ENCODE measurements around the gene AIF1. TPM values are rescaled to one million over a fixed set of nuclear protein-coding genes. Genes with fewer than 3 reads are reported as not detected.

The AIF1 gene
- total RNA-seq, 2 experiments from 2014 or later = 11.3 to 11.7 TPM

- H3K9me3 Mint-ChIP-seq = no peaks in the 10 kb centered on the region
- peaks cover 77% of the 10 kb centered on the region for H3K36me3 Mint-ChIP-seq (ENCODE audit: low read depth)
- H3K27me3 Mint-ChIP-seq = no peaks in the 10 kb centered on the region
- ChIA-PET CTCF (interaction anchor here (3.7 kb wide), 1 partner anchor 73 kb away, joined by 9 read pairs; no protein-coding TSS in a partner anchor), POLR2A (interaction anchor here (1.1 to 1.6 kb wide), 2 partner anchors 28 to 41 kb away, joined by 4 to 7 read pairs; partner anchors contain the start of genes BAG6 and GPANK1)
- H3K4me1 Mint-ChIP-seq = peaks cover 30% of the 10 kb centered on the region
- DNase-seq = no peak
- H3K4me3 Mint-ChIP-seq = no peak overlapping the region
- H3K27ac Mint-ChIP-seq = no peak overlapping the region
These were observed 9.0 kb downstream of the AIF1 start for GRCh38 chr6:31624070-31624469.

DNA sequence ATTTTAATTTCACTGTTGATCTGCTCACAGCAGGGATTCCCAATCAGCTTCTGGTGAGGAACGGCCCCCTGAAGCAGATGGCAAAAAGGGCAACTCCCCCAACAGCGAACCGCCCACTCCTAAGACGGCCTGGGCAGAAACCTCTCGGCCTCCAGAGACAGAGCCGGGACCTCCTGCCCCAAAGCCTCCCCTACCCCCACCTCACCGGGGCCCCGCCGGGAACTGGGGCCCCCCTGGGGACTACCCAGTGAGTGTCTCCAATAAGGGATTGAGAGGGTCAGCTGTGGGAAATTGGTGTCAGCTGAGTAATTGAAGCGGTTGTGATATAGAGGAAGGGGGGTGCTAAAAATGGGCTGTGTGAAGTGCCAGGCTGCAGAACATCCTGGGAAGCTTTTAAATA, 11.9 kb downstream of the AIF1 start:
- DNase-seq = no peak
- no peaks in the 10 kb centered on the region for H3K27me3 Mint-ChIP-seq
- H3K36me3 Mint-ChIP-seq (ENCODE audit: low read depth) = peaks cover 94% of the 10 kb centered on the region
- POLR2A ChIA-PET = interaction anchor here (1.0 to 2.3 kb wide), 2 partner anchors 12 to 26 kb away, joined by 3 to 14 read pairs; no protein-coding TSS in a partner anchor
- peaks cover 18% of the 10 kb centered on the region for H3K4me1 Mint-ChIP-seq
- CTCF ChIA-PET = no interaction called here
- no peaks in the 10 kb centered on the region for H3K9me3 Mint-ChIP-seq
- H3K27ac Mint-ChIP-seq = no peak overlapping the region
- H3K4me3 Mint-ChIP-seq = no peak overlapping the region

DNA sequence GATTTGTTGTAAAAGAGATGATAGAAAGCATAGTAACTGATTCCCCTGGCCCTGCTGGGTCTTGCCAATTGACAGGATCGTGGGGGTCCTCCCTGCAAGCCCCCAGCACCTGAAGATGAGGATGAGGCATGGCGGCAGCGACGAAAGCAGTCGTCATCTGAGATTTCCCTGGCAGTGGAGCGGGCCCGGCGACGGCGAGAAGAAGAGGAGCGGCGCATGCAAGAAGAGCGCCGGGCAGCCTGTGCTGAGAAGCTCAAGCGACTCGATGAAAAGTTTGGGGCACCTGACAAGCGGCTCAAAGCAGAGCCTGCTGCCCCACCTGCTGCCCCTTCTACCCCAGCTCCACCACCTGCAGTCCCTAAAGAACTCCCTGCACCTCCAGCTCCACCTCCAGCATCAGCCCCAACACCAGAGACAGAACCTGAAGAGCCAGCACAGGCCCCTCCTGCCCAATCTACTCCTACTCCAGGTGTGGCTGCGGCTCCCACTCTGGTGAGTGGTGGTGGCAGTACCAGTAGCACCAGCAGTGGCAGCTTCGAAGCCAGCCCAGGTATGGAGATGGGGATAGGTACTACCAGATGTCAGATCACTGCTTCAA, 12.8 kb downstream of the AIF1 start:
- no peak overlapping the region for H3K27ac Mint-ChIP-seq
- DNase-seq = no peak

GRCh38 chr6:31629014-31629413, 14.0 kb downstream of the AIF1 start:
- POLR2A ChIA-PET = interaction anchor here (1.1 to 1.3 kb wide), 2 partner anchors 15 to 23 kb away, joined by 3 to 5 read pairs; partner anchors contain the start of gene BAG6

More for the DNA sequence above, 12.8 kb downstream of the AIF1 start:
- Mint-ChIP-seq H3K4me3 (no peak overlapping the region), H3K4me1 (peaks cover 10% of the 10 kb centered on the region), H3K9me3 (no peaks in the 10 kb centered on the region), H3K36me3 (ENCODE audit: low read depth) (peaks cover 92% of the 10 kb centered on the region), H3K27me3 (no peaks in the 10 kb centered on the region)
- ChIA-PET POLR2A (interaction anchor here (0.8 to 2.3 kb wide), 3 partner anchors 11 to 25 kb away, joined by 3 to 14 read pairs (median 4); no protein-coding TSS in a partner anchor), CTCF (no interaction called here)

DNA sequence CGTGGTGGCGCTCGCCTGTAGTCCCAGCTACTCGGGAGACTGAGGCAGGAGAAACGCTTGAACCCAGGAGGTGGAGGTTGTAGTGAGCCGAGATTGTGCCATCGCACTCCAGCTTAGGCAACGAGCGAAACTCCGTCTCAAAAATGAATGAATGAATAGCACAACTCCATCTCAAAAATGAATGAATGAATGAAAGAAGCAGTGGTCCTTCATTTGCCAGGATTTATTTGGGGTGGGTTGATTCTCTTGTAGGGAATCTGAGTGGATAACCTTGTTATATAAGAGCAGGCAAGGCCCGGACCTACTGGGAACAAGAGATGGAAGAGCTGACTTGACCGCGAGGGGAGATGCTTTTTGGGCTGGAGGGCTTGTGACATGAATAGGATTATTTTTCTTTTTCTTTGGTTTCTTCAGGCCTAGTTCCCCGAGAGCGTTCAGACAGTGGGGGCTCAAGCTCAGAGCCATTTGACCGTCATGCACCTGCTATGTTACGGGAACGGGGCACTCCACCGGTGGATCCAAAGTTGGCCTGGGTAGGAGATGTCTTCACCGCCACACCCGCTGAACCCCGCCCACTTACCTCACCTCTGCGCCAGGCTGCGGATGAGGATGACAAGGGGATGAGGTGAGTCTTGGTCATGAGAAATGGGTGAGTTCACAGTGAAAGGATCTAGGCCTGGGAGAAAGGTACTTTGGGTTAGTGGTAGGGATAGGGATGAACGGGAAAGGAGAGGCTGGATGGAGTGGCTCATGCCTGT, 15.3 kb downstream of the AIF1 start:
- peaks cover 3% of the 10 kb centered on the region for H3K4me1 Mint-ChIP-seq
- no peak overlapping the region for H3K27ac Mint-ChIP-seq
- DNase-seq = no peak
- CTCF ChIA-PET = no interaction called here
- H3K27me3 Mint-ChIP-seq = no peaks in the 10 kb centered on the region
- peaks cover 89% of the 10 kb centered on the region for H3K36me3 Mint-ChIP-seq (ENCODE audit: low read depth)
- POLR2A ChIA-PET = interaction anchor here (1.1 to 1.4 kb wide), 3 partner anchors 9 to 22 kb away, joined by 3 to 5 read pairs (median 4); partner anchors contain the start of genes BAG6 and PRRC2A
- no peaks in the 10 kb centered on the region for H3K9me3 Mint-ChIP-seq
- no peak overlapping the region for H3K4me3 Mint-ChIP-seq

More at GRCh38 chr6:31629014-31629413, 14.0 kb downstream of the AIF1 start:
- Mint-ChIP-seq H3K9me3 (no peaks in the 10 kb centered on the region), H3K36me3 (ENCODE audit: low read depth) (peaks cover 92% of the 10 kb centered on the region), H3K27me3 (no peaks in the 10 kb centered on the region), H3K4me3 (no peak overlapping the region), H3K4me1 (peaks cover 3% of the 10 kb centered on the region), H3K27ac (no peak overlapping the region)
- CTCF ChIA-PET = no interaction called here
- no peak for DNase-seq

DNA sequence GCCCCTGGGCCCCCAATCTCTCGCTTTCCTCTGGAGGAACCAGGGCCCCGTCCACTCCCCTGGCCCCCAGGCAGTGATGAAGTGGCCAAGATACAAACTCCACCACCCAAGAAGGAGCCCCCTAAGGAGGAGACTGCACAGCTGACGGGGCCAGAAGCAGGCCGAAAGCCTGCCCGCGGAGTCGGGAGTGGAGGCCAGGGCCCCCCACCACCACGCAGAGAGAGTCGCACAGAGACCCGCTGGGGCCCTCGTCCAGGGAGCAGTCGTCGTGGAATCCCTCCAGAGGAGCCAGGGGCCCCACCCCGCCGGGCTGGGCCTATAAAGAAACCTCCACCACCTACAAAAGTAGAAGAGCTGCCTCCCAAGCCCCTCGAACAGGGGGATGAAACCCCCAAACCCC, 16.2 kb downstream of the AIF1 start:
- POLR2A ChIA-PET = interaction anchor here (1.4 kb wide), 1 partner anchor 10 kb away, joined by 4 read pairs; the partner anchor contains the start of gene PRRC2A
- H3K27ac Mint-ChIP-seq = no peak overlapping the region
- H3K9me3 Mint-ChIP-seq = no peaks in the 10 kb centered on the region

DNA sequence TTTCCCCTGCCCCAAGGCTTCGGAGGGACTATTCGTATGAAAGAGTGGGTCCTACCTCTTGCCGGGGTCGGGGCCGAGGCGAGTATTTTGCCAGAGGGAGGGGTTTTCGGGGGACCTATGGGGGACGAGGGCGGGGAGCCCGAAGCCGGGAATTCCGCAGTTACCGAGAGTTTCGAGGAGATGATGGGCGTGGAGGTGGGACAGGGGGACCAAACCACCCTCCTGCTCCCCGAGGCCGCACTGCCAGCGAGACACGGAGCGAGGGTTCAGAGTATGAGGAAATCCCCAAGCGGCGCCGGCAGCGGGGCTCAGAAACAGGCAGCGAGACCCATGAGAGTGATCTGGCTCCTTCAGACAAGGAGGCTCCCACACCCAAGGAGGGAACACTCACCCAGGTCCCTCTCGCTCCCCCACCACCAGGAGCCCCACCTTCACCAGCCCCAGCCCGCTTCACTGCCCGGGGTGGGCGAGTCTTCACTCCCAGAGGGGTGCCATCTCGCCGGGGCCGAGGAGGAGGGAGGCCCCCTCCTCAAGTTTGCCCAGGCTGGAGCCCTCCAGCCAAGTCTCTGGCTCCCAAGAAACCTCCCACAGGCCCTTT, 16.7 kb downstream of the AIF1 start:
- H3K4me1 Mint-ChIP-seq = no peaks in the 10 kb centered on the region
- H3K9me3 Mint-ChIP-seq = no peaks in the 10 kb centered on the region
- DNase-seq = no peak
- no peak overlapping the region for H3K4me3 Mint-ChIP-seq
- H3K27ac Mint-ChIP-seq = no peak overlapping the region
- H3K36me3 Mint-ChIP-seq (ENCODE audit: low read depth) = peaks cover 87% of the 10 kb centered on the region
- POLR2A ChIA-PET = no interaction called here
- no peaks in the 10 kb centered on the region for H3K27me3 Mint-ChIP-seq
- CTCF ChIA-PET = no interaction called here

More for the DNA sequence above, 16.2 kb downstream of the AIF1 start:
- Mint-ChIP-seq H3K4me3 (no peak overlapping the region), H3K4me1 (peaks cover 1% of the 10 kb centered on the region), H3K27me3 (no peaks in the 10 kb centered on the region), H3K36me3 (ENCODE audit: low read depth) (peaks cover 87% of the 10 kb centered on the region)
- CTCF ChIA-PET = no interaction called here
- DNase-seq = no peak

- ChIA-PET CTCF (no interaction called here), POLR2A (no interaction called here)
- Mint-ChIP-seq H3K36me3 (ENCODE audit: low read depth) (peaks cover 88% of the 10 kb centered on the region), H3K4me3 (no peak overlapping the region), H3K4me1 (no peaks in the 10 kb centered on the region), H3K27me3 (no peaks in the 10 kb centered on the region), H3K9me3 (no peaks in the 10 kb centered on the region), H3K27ac (no peak overlapping the region)
- DNase-seq = no peak
These were observed 17.4 kb downstream of the AIF1 start for GRCh38 chr6:31632279-31632946.

DNA sequence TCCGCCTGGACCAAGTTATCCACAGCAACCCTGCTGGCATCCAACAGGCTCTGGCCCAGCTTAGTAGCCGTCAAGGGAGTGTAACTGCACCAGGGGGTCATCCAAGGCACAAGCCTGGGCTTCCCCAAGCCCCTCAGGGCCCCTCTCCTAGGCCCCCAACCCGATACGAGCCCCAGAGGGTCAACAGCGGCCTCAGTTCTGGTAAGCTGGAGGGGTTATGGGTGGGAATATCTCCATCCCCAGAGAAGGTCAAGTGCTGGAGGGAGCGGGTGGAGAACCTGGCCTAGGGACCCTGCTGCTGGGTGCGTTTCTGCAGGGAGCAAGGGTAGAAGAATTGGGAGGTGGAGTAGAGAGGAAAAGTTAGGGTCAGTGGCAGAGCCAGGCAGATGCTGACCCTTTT, 18.4 kb downstream of the AIF1 start:
- H3K27ac Mint-ChIP-seq = no peak overlapping the region
- H3K36me3 Mint-ChIP-seq (ENCODE audit: low read depth) = peaks cover 84% of the 10 kb centered on the region
- no peaks in the 10 kb centered on the region for H3K9me3 Mint-ChIP-seq
- H3K27me3 Mint-ChIP-seq = no peaks in the 10 kb centered on the region
- DNase-seq = no peak
- ChIA-PET POLR2A (interaction anchor here (1.4 to 2.0 kb wide), 3 partner anchors 10 to 32 kb away, joined by 4 to 6 read pairs (median 4); partner anchors contain the start of gene GPANK1), CTCF (no interaction called here)
- H3K4me3 Mint-ChIP-seq = no peak overlapping the region
- no peaks in the 10 kb centered on the region for H3K4me1 Mint-ChIP-seq

DNA sequence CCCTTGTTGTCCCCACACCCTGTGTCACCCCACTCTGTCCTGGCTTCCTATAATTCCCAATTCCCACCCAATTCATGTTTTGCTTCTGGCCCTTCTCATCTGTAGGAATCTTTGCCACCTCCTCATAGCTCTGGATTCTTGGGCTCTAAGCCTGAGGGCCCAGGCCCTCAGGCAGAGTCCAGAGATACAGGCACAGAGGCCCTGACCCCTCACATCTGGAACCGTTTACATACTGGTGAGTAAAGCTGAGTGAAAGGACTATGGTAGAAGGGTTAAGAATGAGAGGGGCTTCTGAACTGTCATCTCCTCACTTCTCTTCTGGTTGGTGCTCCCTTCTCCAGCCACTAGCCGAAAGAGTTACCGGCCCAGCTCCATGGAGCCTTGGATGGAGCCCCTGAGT, 19.1 kb downstream of the AIF1 start:
- CTCF ChIA-PET = no interaction called here

DNA sequence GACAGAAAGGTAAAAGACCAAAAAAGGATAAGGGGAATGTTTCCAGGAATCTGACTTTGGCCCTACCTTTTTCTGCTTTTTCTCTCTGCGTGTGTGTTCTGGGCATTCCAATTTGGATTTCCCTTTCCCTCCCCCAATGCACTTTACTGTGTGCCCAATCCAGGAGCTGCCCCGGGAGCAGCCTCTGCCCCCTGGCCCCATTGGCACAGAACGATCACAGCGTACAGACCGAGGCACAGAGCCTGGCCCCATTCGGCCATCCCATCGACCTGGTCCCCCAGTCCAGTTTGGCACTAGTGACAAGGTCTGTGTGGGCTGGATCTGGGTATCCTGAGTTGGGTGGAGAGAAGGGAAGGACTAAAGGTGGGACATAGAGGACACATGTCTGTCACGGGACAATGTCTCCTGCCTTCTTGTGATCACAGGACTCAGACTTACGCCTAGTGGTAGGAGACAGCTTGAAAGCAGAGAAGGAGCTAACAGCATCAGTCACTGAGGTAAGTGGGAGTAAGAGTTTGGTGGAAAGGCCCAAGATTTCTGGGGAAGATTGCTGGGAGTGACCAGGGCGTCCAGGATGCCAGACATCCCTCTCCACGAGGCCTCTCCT, 20.0 kb downstream of the AIF1 start:
- ChIA-PET POLR2A (interaction anchor here (2.0 to 2.3 kb wide), 2 partner anchors 17 to 30 kb away, joined by 6 to 11 read pairs; partner anchors contain the start of genes BAG6 and GPANK1), CTCF (no interaction called here)
- no peak for DNase-seq
- peaks cover 8% of the 10 kb centered on the region for H3K4me1 Mint-ChIP-seq
- H3K27me3 Mint-ChIP-seq = no peaks in the 10 kb centered on the region
- no peaks in the 10 kb centered on the region for H3K9me3 Mint-ChIP-seq
- H3K27ac Mint-ChIP-seq = no peak overlapping the region
- H3K36me3 Mint-ChIP-seq (ENCODE audit: low read depth) = peaks cover 81% of the 10 kb centered on the region
- H3K4me3 Mint-ChIP-seq = no peak overlapping the region

More for the DNA sequence above, 19.1 kb downstream of the AIF1 start:
- Mint-ChIP-seq H3K27me3 (no peaks in the 10 kb centered on the region), H3K9me3 (no peaks in the 10 kb centered on the region), H3K4me3 (no peak overlapping the region), H3K27ac (no peak overlapping the region), H3K36me3 (ENCODE audit: low read depth) (peaks cover 83% of the 10 kb centered on the region), H3K4me1 (peaks cover 2% of the 10 kb centered on the region)
- POLR2A ChIA-PET = interaction anchor here (0.6 to 2.0 kb wide), 4 partner anchors 9 to 31 kb away, joined by 3 to 6 read pairs (median 4); partner anchors contain the start of gene GPANK1
- no peak for DNase-seq
